ENCODE measurements around the gene ABCA1. TPM values are rescaled to one million over a fixed set of nuclear protein-coding genes. Genes with fewer than 3 reads are reported as not detected.

ABCA1 gene
- total RNA-seq, 1 donor from 2014 or later, result 36.5 TPM

DNA sequence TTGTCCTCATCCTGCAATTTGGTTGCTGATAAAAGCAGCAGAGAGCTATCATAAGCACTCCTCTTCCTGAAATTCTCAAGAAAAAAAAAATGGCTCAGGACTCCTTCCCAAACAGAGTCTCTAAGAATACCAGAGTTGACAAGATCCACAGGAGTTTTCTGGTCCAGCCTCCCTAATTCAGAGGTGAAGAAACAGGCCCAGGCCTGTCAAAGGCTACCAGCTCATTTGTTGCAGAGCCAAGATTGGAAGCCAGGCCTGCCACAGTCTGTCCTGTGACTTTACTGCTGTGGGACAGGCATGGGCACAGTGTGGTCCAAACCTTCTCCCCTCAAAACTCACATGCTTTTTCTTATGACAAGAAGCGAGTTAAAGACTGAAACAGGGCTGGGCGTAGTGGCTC, 122.5 kb downstream of the ABCA1 start:
- DNase-seq (ENCODE audit: extremely low read depth, low read depth, low spot score), result no peak

DNA sequence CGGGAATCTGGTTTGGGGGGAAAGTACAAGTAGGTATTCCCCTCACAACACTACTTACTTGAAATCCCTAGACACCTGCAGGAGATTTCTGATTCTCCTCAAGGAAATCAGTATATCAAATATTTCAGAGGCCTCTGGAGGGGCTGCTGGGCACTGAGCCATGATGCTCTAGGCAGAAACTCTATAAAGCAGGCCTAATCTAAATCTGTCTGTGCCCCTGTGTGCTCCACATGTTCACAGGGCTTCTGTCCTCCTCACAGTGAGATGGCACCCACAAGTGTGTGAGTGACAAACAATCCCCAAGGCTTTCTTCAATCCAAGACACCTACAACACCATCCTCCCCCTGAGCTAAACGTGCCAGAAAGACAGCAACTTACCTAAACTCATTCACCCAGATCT, 125.0 kb downstream of the ABCA1 start:
- no peak for DNase-seq (ENCODE audit: extremely low read depth, low read depth, low spot score)

DNA sequence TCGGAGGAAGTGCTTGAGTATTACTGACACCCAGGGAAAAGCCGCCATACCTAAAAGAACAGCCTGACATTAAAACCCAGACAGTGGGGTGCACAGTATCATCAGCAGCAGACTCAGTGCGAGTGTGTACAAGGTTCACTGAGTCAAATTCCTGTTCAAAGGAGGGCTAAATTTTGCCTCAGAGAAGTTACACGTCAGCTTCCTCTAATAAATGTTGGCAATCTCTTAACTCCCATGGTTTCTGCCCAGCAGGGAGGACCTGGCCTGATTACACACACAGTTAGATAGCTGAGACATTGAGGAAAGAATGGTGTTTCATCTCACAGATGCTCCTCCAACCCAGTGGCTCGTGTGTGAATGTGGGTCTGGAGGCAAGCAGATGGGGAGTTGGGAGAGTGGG, 125.8 kb downstream of the ABCA1 start:
- no peak for DNase-seq (ENCODE audit: extremely low read depth, low read depth, low spot score)

DNA sequence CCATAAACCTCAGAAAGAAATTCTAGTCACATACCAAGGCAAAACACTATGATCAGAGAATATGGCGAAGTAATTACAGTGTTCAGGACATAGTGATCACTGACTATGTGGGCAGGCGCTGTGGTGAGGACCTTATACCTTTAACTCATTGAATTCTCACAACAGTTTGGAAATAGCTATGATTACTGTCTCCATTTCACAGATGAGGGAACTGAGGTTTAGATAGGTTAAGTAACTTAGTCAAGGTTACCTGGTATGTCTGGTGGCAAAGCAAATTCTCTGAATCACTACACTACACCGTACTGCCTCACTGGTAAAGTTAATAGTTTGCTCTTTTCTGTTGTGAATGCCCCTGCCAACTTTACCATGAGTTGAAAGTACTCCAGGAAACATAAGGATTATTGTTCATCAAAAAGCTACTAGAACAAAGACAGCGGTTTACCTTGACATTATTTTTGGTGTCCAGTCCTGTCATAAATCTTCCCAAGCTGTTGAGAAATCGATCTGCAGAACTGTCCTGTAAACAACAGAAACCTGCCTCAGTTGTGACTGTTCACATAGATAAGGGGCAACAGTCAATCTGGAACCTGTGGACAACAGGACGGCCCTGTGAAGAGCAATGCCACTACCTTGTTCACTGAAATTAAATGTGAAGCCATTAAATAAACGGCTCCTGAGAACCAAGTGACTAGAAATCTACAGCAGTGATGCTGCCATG, 127.7 kb downstream of the ABCA1 start:
- DNase-seq (ENCODE audit: extremely low read depth, low read depth, low spot score), result no peak

DNA sequence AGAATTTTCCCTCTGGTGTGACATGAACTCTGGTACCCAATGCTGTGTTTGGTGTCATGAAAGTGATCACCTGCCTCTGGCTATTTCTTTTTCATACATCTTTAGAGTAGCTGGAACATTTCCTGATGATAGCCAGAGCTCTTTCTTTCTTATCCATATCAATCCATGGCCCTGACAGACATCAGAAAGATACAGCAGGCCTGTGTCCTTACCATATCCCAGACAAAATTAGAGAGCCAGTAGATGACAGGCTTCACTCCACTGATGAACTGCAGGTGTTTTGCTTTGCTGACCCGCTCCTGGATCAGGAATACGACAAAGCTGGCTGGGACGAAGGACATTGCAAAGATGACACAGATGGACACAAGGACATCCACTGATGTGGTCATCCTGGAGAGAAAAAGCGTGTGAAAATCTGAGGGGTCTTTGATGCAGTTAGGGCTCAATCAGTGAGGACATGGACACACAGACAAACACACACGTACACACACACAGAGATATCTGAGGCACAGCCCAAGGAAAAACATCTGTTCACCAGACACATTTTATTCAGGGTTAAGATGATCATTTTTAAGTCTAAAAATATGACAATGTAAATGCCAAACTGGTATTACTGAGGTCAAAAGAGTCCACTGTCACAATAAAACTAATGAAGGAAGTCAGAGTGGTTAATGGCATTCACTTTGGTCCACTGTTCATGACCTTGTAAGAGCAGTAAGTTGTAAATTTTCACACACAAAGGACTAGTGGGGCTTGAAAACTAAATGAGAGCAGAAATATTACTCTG, 129.6 kb downstream of the ABCA1 start:
- no peak for DNase-seq (ENCODE audit: extremely low read depth, low read depth, low spot score)

DNA sequence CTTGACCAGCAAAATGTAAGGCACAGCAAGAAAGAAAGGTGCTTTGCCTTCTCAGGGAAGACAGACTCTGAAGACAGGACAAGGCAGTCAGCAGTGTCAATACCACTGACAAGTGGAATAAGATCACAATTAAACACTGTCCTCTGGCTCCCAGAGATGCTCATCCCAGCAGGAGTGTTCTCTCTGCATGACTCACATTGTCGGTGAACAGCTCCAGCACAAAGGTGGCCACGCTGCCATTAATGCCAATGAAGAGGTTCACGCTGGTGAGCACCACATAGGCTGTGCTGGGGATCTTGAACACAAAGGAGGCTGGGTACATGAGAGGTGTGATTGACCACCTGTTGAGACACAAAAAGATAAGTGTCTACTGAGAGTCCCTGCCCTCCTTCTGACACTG, 132.1 kb downstream of the ABCA1 start:
- no peak for DNase-seq (ENCODE audit: extremely low read depth, low read depth, low spot score)

DNA sequence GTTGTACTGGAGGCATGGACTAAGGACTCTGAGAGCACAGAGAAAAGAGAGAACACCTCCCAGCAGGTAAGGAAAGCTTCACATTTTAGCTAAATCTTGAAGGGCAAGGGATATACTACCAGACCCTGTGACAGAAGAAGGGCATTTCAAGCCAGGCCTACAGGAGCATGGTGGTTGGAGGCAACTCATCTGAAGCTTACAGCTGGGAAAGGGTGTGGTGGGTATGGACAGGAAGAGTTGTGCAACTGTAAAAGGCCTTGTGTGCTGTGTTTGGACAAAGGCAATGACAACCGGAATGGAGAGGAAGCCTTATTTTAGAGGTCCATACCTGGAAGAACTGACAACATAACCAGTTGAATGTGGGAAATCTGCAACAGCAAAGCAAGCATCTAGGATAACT, 132.9 kb downstream of the ABCA1 start:
- no peak for DNase-seq (ENCODE audit: extremely low read depth, low read depth, low spot score)

DNA sequence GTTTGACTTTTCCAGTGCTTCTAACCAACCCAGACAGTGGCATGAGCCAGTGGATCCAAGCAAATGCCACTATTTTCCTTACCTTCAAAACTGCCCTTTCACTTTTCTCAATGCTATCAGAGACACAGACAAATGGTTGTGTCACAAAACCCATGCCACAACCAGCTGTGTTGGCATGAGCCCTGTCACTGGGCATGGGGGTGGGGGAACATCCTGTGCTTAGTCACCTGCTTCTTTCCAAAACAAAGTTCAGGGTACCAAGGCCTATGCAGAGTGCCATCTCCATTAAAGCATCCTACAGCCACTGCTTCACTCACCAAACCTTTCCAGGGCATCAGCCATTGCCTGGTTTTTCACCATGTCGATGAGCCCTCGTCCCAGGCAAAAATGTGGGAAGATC, 133.9 kb downstream of the ABCA1 start:
- no peak for DNase-seq (ENCODE audit: extremely low read depth, low read depth, low spot score)

DNA sequence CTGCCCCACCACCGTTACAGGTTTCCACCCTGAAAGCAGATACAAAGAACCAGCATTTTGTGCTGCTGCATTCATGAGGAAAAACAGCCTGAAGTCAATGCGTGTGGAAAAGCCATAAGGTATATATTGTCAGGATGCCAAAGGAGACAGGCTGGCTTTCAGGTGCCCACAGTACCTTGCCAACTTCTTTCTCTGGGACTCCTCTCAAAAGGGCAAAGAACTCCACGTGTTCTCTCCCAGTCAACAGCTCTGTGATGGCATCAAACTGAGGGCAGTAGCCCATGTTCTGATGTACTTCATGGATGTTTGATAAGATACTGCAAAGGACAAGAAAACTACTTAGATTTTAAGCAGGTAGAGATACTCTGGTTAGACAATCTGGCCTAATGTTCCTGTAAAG, 139.7 kb downstream of the ABCA1 start:
- DNase-seq (ENCODE audit: extremely low read depth, low read depth, low spot score), result no peak

DNA sequence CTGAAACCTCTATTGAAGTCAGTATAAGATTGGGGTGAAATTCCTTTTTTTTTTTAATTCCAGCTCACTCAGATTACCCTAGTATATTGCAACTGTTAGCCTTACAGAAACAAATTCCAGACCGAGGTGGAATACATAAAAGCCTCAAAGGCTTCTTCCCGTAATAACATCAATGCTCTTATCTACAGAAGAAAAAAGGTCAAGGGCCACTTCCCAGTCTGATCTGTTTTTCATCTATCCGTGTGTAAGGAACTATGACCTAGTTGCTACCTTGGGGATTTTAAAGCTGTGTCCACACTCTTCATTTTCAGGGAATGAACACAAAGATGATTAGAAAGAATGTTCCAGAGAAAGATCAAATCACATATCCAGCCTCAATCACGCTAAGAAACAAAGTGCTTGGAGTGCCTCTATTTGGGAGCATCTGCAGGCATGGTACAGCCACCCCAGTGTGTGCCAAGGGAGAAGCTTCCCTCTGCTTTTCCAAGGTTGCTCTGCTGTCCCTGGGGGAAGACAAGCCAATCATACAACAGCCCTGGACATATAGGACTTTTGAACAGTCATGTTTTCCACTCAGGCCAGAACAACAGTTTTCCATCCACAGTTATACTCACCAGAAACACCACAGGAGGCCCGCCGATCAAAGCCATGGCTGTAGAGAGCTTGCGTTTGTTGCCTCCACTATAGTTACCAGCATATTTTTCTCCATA, 140.5 kb downstream of the ABCA1 start:
- no peak for DNase-seq (ENCODE audit: extremely low read depth, low read depth, low spot score)

DNA sequence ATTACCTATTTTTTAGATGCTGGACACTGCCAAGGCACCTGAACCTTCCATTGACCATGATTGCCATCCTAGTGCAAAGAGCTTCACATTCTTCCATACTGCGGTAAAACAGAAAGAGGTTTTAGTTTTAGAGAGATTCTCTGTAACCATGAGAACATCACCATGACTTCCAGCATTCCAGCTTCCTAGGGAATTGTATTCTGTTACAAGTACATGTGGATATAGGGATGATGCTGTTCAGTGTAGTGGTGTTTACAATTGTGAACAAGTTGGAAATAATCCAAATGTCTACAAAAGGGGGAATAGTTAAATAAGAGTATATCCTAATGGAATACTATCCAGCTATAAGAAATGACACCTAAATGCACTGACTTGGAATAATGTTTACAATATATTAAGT, 141.7 kb downstream of the ABCA1 start:
- DNase-seq (ENCODE audit: extremely low read depth, low read depth, low spot score), result no peak

DNA sequence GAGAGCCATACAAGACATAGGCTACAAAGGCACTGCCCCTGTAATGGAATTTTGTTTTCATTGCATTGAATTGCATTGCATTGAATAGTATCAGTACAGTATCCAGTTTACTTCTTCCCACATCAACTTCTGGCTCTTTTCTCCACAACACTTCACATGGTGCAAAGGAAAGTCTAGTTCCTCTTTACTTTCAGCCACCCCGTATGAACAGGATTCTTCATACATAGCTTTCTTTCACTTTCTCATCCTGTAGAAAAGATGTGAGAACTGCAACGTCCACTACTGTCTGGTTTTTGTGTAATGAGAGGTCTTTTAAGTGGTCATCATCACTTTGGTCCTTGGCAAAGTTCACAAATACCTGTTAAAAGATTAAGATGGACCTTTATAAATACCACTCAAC, 143.9 kb downstream of the ABCA1 start:
- no peak for DNase-seq (ENCODE audit: extremely low read depth, low read depth, low spot score)

DNA sequence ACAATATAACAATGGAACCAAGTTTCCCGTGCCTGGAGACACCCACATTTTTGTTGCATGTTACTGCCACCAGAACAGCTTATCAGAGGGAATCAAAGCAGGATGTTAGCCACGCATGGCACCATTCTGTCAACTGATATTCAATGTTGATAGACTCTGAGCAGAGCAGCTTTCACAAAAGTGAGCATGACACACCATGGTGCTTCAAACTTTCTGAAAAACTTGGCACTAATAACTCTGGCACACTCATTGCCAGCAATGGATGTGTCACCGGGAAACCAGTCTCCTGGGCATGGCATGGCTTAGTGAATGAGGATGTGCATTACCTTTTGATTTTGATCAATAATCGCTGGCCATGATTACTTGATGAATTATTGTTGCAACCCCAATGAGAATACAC, 144.4 kb downstream of the ABCA1 start:
- no peak for DNase-seq (ENCODE audit: extremely low read depth, low read depth, low spot score)

DNA sequence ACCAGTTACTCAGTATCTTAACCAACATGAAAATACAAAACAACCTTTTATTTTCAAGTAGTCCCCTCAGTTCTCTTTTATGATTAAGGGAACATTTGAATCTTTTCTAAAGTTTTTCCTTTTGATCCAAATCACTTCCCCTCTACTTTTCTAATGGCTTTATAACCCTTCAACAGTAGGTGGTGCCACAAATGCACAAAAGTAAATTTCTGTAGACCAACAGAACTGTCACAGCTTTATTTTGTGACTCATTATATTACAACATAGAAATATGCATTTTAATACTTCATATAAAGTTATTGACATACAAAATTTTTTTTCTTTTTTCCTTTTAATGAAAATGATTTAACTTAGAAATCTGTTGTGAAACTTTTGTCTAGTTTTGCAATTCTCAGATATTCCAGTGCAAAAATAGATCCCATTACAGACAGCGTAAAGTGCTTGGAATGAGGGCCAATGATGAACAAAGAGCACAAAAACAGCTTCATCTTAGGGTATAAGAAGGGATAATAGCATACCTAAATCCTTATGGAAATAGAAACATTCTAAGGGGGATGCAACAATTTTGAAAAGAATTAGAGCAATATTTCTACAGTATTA, 147.1 kb downstream of the ABCA1 start:
- DNase-seq (ENCODE audit: extremely low read depth, low read depth, low spot score), result no peak

DNA sequence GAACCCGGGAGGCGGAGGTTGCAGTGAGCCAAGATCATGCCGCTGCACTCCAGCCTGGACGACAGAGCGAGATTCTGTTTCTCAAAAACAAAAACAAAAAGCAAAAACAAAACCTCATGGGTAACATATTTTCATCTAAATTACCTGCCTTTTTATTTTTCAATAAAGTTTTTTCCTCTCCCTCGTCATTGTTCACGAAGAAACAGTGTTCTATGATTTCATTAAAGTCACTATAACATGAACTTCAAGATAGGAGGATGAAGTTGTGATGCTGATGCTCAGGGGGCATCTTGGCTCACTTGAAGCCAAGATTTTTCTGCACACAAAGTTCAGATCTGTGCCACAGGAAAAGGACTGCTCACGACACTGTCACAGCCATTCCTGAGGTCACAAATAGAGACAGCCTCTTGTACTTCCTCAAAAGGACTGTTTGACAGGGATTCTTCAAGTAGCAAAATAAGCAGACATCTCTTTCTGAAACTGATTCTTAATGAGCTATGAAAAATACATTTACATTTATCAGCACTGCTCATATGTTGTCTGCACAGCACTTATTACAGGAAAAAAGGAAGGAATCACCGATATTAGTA, 147.9 kb downstream of the ABCA1 start:
- DNase-seq (ENCODE audit: extremely low read depth, low read depth, low spot score), result no peak

DNA sequence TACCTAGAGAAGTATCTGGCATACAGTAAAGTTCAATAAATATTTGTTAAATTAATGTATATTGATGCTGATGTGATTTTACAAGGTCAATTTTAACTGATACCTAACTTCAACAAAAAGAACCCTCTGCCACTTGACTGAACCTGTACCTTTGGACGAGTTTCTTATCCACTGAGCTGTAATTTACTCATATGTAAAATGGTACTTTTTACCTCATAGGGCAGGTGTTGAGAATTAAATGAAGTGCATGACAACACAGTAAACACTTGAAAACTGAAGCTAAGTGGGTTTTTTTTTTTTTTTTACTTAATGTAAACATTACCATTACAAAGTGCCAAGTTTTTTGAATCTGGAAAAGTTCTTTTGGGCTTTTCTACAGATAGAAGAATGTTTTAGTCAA, 148.6 kb downstream of the ABCA1 start:
- DNase-seq (ENCODE audit: extremely low read depth, low read depth, low spot score), result no peak

DNA sequence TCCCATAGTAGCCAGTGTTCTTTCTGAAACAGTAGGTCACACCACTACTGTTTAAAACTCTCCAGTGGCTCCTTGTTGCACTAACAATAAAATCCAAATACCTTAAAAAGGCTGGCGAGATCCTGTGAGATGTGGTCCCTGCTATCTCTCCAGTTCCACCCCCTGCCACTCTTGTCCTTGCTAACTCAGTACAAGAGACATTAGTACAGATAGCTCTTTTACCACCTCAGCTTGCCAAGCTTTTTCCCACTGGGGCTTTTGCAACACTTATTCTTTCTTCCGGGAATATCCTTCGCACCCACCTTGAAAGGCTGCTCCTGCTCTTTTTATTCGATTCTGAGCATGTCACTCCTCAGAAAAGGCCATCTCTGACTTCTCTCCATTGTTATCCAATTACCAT, 149.2 kb downstream of the ABCA1 start:
- no peak for DNase-seq (ENCODE audit: extremely low read depth, low read depth, low spot score)

DNA sequence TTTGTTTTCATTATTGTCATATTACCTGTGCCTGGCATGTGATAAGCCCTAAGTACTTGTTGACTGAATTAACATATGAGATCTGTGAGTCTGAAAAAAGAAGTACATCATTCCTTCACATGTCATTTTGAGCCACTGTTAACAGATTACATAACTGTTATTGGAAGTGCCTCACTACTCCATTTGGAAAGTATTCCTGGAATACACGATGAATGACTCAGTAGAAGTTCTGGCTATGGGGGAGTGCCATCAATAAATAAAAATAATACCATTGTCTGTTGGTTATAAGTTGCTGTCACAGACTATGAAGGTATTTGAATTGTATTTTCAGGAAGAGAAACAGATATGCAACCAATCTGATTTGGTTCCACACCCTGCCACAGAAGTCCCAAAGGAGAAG, 151.2 kb downstream of the ABCA1 start:
- DNase-seq (ENCODE audit: extremely low read depth, low read depth, low spot score), result no peak

DNA sequence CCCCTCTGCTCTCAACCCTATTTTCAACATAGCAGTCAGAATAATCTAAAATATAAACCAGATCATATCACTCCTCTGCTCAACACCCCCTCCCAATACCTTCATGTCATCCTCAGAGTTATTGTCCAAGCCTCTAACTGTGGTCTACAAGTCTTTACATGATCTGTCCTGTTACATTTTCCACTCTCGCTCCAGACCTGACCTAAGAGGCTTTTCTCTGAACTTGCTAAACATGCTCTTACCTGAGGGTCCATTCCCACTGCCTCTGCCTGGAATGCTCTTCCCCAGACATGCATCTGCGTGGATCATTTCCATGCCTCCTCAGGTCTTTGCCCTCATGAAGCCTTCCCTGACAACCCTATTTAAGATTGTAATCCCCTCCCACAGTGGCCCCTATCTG, 152.0 kb downstream of the ABCA1 start:
- no peak for DNase-seq (ENCODE audit: extremely low read depth, low read depth, low spot score)

DNA sequence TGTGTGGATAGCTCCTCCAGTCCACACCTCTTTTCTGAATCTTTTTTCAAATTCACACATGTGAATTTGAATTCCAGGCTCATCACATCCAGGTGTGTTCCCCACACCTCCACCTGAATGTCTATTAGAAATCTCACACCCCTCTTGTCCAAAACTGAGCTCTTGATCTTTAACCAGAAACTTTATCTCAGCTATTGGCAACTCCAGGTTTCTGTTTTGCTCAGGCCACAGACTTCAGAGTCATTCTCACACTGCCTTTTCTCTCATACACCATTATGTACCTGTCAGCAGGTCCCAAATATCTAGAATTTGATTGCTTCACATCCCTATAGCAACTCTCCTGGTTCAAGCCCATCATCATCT, 152.4 kb downstream of the ABCA1 start:
- no peak for DNase-seq (ENCODE audit: extremely low read depth, low read depth, low spot score)
